BJ (cell line): ENCODE results near the gene PIK3R1. TPM values are rescaled to one million over a fixed set of nuclear protein-coding genes. Genes with fewer than 3 reads are reported as not detected.

Source experiments
- CTCF ChIA-PET: fragments of 350-600 bp; formaldehyde crosslinking; extraction: SDS; loops from one replicate; lab custom pipeline; 2021; ENCODE audit warnings: antibody characterized with exemption, inconsistent platforms; lab: Yijun Ruan, JAX
- POLR2A ChIA-PET: fragments of 300-600 bp; sonication (Branson Sonifier 250); formaldehyde crosslinking; extraction: SDS; loops from one replicate; lab custom pipeline; 2021; ENCODE audit warnings: antibody characterized with exemption; lab: Charles Lee
- DNase-seq: peaks from one replicate; pipeline ENCODE4 v3.0.0-alpha.2; 2011; ENCODE audit warnings: low read depth
- H3K27me3 ChIP-seq: 2 replicates; pipeline ENCODE4 v1.6.0; 2011; ENCODE audit warnings: low read length; ENCODE audit not compliant: control insufficient read depth, insufficient read depth
- H3K36me3 ChIP-seq: 2 replicates; pipeline ENCODE4 v1.5.1; 2011; ENCODE audit warnings: low read length; ENCODE audit not compliant: control insufficient read depth, insufficient read depth
- H3K4me3 ChIP-seq: 2 replicates; pipeline ENCODE4 v1.5.1; 2011; ENCODE audit warnings: low read depth, mild to moderate bottlenecking, control low read depth, low read length
- CTCF ChIP-seq: IDR thresholded peaks from 2 replicates; pipeline ENCODE4 v1.5.1; 2011; ENCODE audit warnings: low read depth, mild to moderate bottlenecking, control low read depth, inconsistent platforms, low read length, moderate library complexity; ENCODE audit not compliant: insufficient read depth
- polyA plus RNA-seq: library from polyadenylated mRNA; depleted of rRNA; stranded (reverse); fragments of >200 nt; gene quantifications from 2 replicates; pipeline ENCODE4 v1.2.3, GENCODE V29; 2011

Gene PIK3R1
- polyA plus RNA-seq, 1 experiment = 11.8 TPM

- DNase-seq = no peak
- no peaks in the 10 kb centered on the region for H3K27me3 ChIP-seq
- ChIA-PET CTCF (no interaction called here), POLR2A (no interaction called here)
- TF ChIP-seq CTCF = no peak
- no peaks in the 10 kb centered on the region for H3K36me3 ChIP-seq
- H3K4me3 ChIP-seq = no peak overlapping the region
Measured at GRCh38 chr5:68350176-68350575, 134.6 kb downstream of the PIK3R1 start.
